IPS DF 6.9 (cell line): Measurements from ENCODE around the gene CHD1L.
A peak's percentile ranks its signal among the peaks of the same experiment; 100 is the strongest.
"Not testable (repeated sequence)": the region's sequence is repeated elsewhere in the genome, so short reads cannot be mapped to it uniquely, and the experiment has no call there.

Experiments
- DNase-seq: peaks from one replicate; pipeline ENCODE4 v3.0.0-alpha.2; 2013; ENCODE audit warnings: low read depth, low spot score
- H3K27ac ChIP-seq: one replicate; pipeline ENCODE4 v1.5.1; 2013; ENCODE audit warnings: low read length, control low read depth
- H3K27me3 ChIP-seq: 2 replicates; pipeline ENCODE4 v1.6.1; 2013; ENCODE audit warnings: mild to moderate bottlenecking, low read length; ENCODE audit not compliant: control insufficient read depth, insufficient read depth
- H3K36me3 ChIP-seq: 2 replicates; pipeline ENCODE4 v1.6.1; 2013; ENCODE audit warnings: low read length; ENCODE audit not compliant: control insufficient read depth, insufficient read depth
- H3K4me1 ChIP-seq: 2 replicates; pipeline ENCODE4 v1.6.1; 2013; ENCODE audit warnings: low read length; ENCODE audit not compliant: control insufficient read depth, insufficient read depth
- H3K4me3 ChIP-seq: 2 replicates; pipeline ENCODE4 v1.5.1; 2013; ENCODE audit warnings: mild to moderate bottlenecking, low read length
- H3K9me3 ChIP-seq: 2 replicates; pipeline ENCODE4 v1.6.1; 2013; ENCODE audit warnings: low read length, inconsistent platforms; ENCODE audit not compliant: control insufficient read depth, insufficient read depth
- WGBS: extraction: QIAGEN DNeasy Blood & Tissue Kit; methylation state at CpG from one replicate; pipeline ENCODE4 v1.1.7; 2013; ENCODE audit warnings: mixed read lengths, missing lambda C conversion rate; ENCODE audit not compliant: insufficient read length, insufficient coverage; 5-methylcytosine and 5-hydroxymethylcytosine counted together

The CHD1L gene

GRCh38 chr1:147242449-147243227 lies at the start of gene CHD1L:
CHD1L (plus strand) TSS chr1:147242684; CDS start chr1:147242704, 20 bp downstream.
- WGBS = no CpG with 5 or more reads among the region's 82 CpGs
- peaks cover 6% of the 10 kb centered on the region; the same call in 1 of the 2 replicates for H3K4me1 ChIP-seq
- no peaks in the 10 kb centered on the region for H3K9me3 ChIP-seq
- peak; percentile 77 for DNase-seq
- H3K36me3 ChIP-seq = no peaks in the 10 kb centered on the region
- H3K27ac ChIP-seq = no peak within 1 kb of the TSS
- H3K4me3 ChIP-seq = peak within 1 kb of the TSS; percentile 90
- no peaks in the 10 kb centered on the region for H3K27me3 ChIP-seq

- not testable (repeated sequence) for H3K4me3 ChIP-seq, H3K9me3 ChIP-seq, H3K4me1 ChIP-seq, DNase-seq, H3K27me3 ChIP-seq, H3K27ac ChIP-seq, H3K36me3 ChIP-seq
- no CpG with 5 or more reads among the region's 3 CpGs for WGBS
Observed at GRCh38 chr1:147197324-147197723, 45.2 kb upstream of the CHD1L start.

GRCh38 chr1:147201276-147201675 lies 41.2 kb upstream of the CHD1L start:
- H3K4me1 ChIP-seq = no peaks in the 10 kb centered on the region
- WGBS = no CpG with 5 or more reads among the region's 4 CpGs
- H3K4me3 ChIP-seq = no peak overlapping the region
- no peaks in the 10 kb centered on the region for H3K36me3 ChIP-seq
- DNase-seq = no peak
- H3K27ac ChIP-seq = no peak overlapping the region
- H3K27me3 ChIP-seq = no peaks in the 10 kb centered on the region
- H3K9me3 ChIP-seq = no peaks in the 10 kb centered on the region

GRCh38 chr1:147201786-147202185 lies 40.7 kb upstream of the CHD1L start:
- Histone ChIP-seq H3K9me3 (no peaks in the 10 kb centered on the region), H3K36me3 (no peaks in the 10 kb centered on the region), H3K4me1 (no peaks in the 10 kb centered on the region), H3K4me3 (no peak overlapping the region), H3K27ac (no peak overlapping the region), H3K27me3 (no peaks in the 10 kb centered on the region)
- no CpG with 5 or more reads among the region's 1 CpG for WGBS
- no peak for DNase-seq

GRCh38 chr1:147202576-147202975 lies 39.9 kb upstream of the CHD1L start:
- Histone ChIP-seq H3K4me1 (no peaks in the 10 kb centered on the region), H3K36me3 (no peaks in the 10 kb centered on the region), H3K4me3 (no peak overlapping the region), H3K27me3 (no peaks in the 10 kb centered on the region), H3K9me3 (no peaks in the 10 kb centered on the region), H3K27ac (no peak overlapping the region)
- WGBS = no CpG with 5 or more reads among the region's 2 CpGs
- DNase-seq = no peak

- Histone ChIP-seq H3K27me3 (no peaks in the 10 kb centered on the region), H3K9me3 (no peaks in the 10 kb centered on the region), H3K27ac (no peak overlapping the region), H3K36me3 (no peaks in the 10 kb centered on the region), H3K4me3 (no peak overlapping the region), H3K4me1 (no peaks in the 10 kb centered on the region)
- WGBS = no CpG with 5 or more reads among the region's 3 CpGs
- no peak for DNase-seq
Observed at GRCh38 chr1:147204080-147204479, 38.4 kb upstream of the CHD1L start.

GRCh38 chr1:147207192-147207591 lies 35.3 kb upstream of the CHD1L start:
- no peaks in the 10 kb centered on the region for H3K9me3 ChIP-seq
- no CpG with 5 or more reads among the region's 1 CpG for WGBS

GRCh38 chr1:147208619-147209018 lies 33.9 kb upstream of the CHD1L start:
- no peaks in the 10 kb centered on the region for H3K9me3 ChIP-seq
- no CpG with 5 or more reads among the region's 7 CpGs for WGBS
- H3K4me1 ChIP-seq = no peaks in the 10 kb centered on the region

More at GRCh38 chr1:147207192-147207591, 35.3 kb upstream of the CHD1L start:
- no peaks in the 10 kb centered on the region for H3K4me1 ChIP-seq
- no peak overlapping the region for H3K4me3 ChIP-seq
- no peak for DNase-seq
- H3K36me3 ChIP-seq = no peaks in the 10 kb centered on the region
- no peaks in the 10 kb centered on the region for H3K27me3 ChIP-seq
- no peak overlapping the region for H3K27ac ChIP-seq

GRCh38 chr1:147209825-147210821 lies 32.4 kb upstream of the CHD1L start:
- WGBS = no CpG with 5 or more reads among the region's 3 CpGs
- no peaks in the 10 kb centered on the region for H3K36me3 ChIP-seq
- no peaks in the 10 kb centered on the region for H3K4me1 ChIP-seq
- DNase-seq = no peak
- no peak overlapping the region for H3K4me3 ChIP-seq
- H3K27me3 ChIP-seq = no peaks in the 10 kb centered on the region
- no peak overlapping the region for H3K27ac ChIP-seq
- no peaks in the 10 kb centered on the region for H3K9me3 ChIP-seq

More at GRCh38 chr1:147208619-147209018, 33.9 kb upstream of the CHD1L start:
- Histone ChIP-seq H3K4me3 (no peak overlapping the region), H3K27ac (no peak overlapping the region), H3K27me3 (no peaks in the 10 kb centered on the region), H3K36me3 (no peaks in the 10 kb centered on the region)
- DNase-seq = no peak

- WGBS = 100% methylated on average over 1 of the region's 2 CpGs
- no peaks in the 10 kb centered on the region for H3K9me3 ChIP-seq
Observed at GRCh38 chr1:147210987-147211386, 31.5 kb upstream of the CHD1L start.

More at GRCh38 chr1:147210987-147211386, 31.5 kb upstream of the CHD1L start:
- Histone ChIP-seq H3K27ac (no peak overlapping the region), H3K36me3 (no peaks in the 10 kb centered on the region), H3K4me1 (no peaks in the 10 kb centered on the region), H3K27me3 (no peaks in the 10 kb centered on the region), H3K4me3 (no peak overlapping the region)
- no peak for DNase-seq
